SU-DHL-6 (cell line): ENCODE measurements around the gene TMEM203.

ENCODE experiments used
- H2AFZ ChIP-seq: fragments of 200-600 bp; sonication (generic); 2 replicates; pipeline ENCODE4 v1.6.1; 2014; ENCODE audit warnings: low read depth, mild to moderate bottlenecking, moderate library complexity, mixed read lengths, antibody characterized with exemption, low read length; ENCODE audit not compliant: severe bottlenecking
- H3F3A ChIP-seq: fragments of 200-600 bp; shearing (Covaris generic); 2 replicates; pipeline ENCODE4 v1.6.0; 2016; ENCODE audit warnings: antibody characterized with exemption, mild to moderate bottlenecking; ENCODE audit not compliant: insufficient read depth
- H3K27ac ChIP-seq: fragments of 200-600 bp; sonication (generic); 2 replicates; pipeline ENCODE4 v1.5.1; 2016; ENCODE audit warnings: low read depth, mild to moderate bottlenecking, low read length, moderate library complexity, mixed read lengths
- H3K27me3 ChIP-seq: fragments of 200-600 bp; sonication (generic), shearing (Covaris generic); 2 replicates; pipeline ENCODE4 v1.6.0; 2014; ENCODE audit warnings: mild to moderate bottlenecking, low read length
- H3K36me3 ChIP-seq: fragments of 200-600 bp; sonication (generic); 2 replicates; pipeline ENCODE4 v1.6.1; 2014; ENCODE audit warnings: mild to moderate bottlenecking, low read length, mixed read lengths
- H3K4me2 ChIP-seq: fragments of 300-600, 200-600 bp; shearing (Covaris generic), sonication (generic); 2 replicates; pipeline ENCODE4 v1.6.0; 2014; ENCODE audit warnings: low read length, low read depth, mild to moderate bottlenecking; ENCODE audit not compliant: poor library complexity, severe bottlenecking
- H3K4me3 ChIP-seq: fragments of 200-600 bp; sonication (generic); 2 replicates; pipeline ENCODE4 v1.5.1; 2014; ENCODE audit warnings: antibody characterized with exemption, low read length, mild to moderate bottlenecking, mixed read lengths; ENCODE audit not compliant: insufficient read depth, poor library complexity, severe bottlenecking
- H3K79me2 ChIP-seq: fragments of 200-600 bp; sonication (generic); 2 replicates; pipeline ENCODE4 v1.6.1; 2014; ENCODE audit warnings: mild to moderate bottlenecking, low read length, moderate library complexity; ENCODE audit not compliant: insufficient read depth
- H3K9ac ChIP-seq: fragments of 200-600 bp; sonication (generic); 2 replicates; pipeline ENCODE4 v1.7.0; 2014; ENCODE audit warnings: mild to moderate bottlenecking, low read length
- H3K9me2 ChIP-seq: fragments of 200-600 bp; sonication (generic); replicated peaks from 2 replicates; pipeline ENCODE4 v1.6.1; 2014; ENCODE audit warnings: low read length; ENCODE audit not compliant: insufficient read depth
- H3K9me3 ChIP-seq: fragments of 200-600 bp; sonication (generic); 2 replicates; pipeline ENCODE4 v1.6.1; 2014; ENCODE audit warnings: low read length, mixed read lengths; ENCODE audit not compliant: insufficient read depth
- H4K20me1 ChIP-seq: fragments of 200-600 bp; sonication (generic); 2 replicates; pipeline ENCODE4 v1.6.1; 2014; ENCODE audit warnings: low read depth, mild to moderate bottlenecking, antibody characterized with exemption, low read length, moderate library complexity, mixed read lengths
- EZH2phosphoT487 ChIP-seq: fragments of 200-600 bp; sonication (generic), shearing (Covaris generic); conservative IDR thresholded peaks from 2 replicates; pipeline ENCODE4 v1.6.1; 2018; ENCODE audit warnings: mild to moderate bottlenecking, antibody characterized with exemption, low read length, moderate library complexity, mixed read lengths
- TF ChIP-seq, protein P1 (sequence below): fragments of 200-600 bp; sonication (generic); IDR thresholded peaks from one replicate; pipeline ENCODE4 v1.5.1; 2017; ENCODE audit warnings: antibody characterized with exemption, mild to moderate bottlenecking, low read length, moderate library complexity; ENCODE audit not compliant: insufficient read depth, poor library complexity, severe bottlenecking

TMEM203 gene

GRCh38 chr9:137187386-137187785 is 18.1 kb downstream of the TMEM203 start:
- Histone ChIP-seq H3K9me3 (no peaks in the 10 kb centered on the region), H3K9me2 (no peaks in the 10 kb centered on the region), H3K4me2 (peak overlapping the region; percentile 79), H3K79me2 (peaks cover 20% of the 10 kb centered on the region), H2AFZ (no peak overlapping the region), H3F3A (no peaks in the 10 kb centered on the region), H3K36me3 (no peaks in the 10 kb centered on the region), H3K27ac (no peak overlapping the region), H3K27me3 (no peaks in the 10 kb centered on the region), H3K9ac (peak overlapping the region; percentile 97), H3K4me3 (peak overlapping the region; percentile 96), H4K20me1 (no peaks in the 10 kb centered on the region)
- no peak for TF ChIP-seq EZH2phosphoT487
- TF ChIP-seq, protein P1, sequence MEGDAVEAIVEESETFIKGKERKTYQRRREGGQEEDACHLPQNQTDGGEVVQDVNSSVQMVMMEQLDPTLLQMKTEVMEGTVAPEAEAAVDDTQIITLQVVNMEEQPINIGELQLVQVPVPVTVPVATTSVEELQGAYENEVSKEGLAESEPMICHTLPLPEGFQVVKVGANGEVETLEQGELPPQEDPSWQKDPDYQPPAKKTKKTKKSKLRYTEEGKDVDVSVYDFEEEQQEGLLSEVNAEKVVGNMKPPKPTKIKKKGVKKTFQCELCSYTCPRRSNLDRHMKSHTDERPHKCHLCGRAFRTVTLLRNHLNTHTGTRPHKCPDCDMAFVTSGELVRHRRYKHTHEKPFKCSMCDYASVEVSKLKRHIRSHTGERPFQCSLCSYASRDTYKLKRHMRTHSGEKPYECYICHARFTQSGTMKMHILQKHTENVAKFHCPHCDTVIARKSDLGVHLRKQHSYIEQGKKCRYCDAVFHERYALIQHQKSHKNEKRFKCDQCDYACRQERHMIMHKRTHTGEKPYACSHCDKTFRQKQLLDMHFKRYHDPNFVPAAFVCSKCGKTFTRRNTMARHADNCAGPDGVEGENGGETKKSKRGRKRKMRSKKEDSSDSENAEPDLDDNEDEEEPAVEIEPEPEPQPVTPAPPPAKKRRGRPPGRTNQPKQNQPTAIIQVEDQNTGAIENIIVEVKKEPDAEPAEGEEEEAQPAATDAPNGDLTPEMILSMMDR = no peak

- Histone ChIP-seq H3K9me3 (no peaks in the 10 kb centered on the region), H3K27ac (no peak overlapping the region), H2AFZ (no peak overlapping the region), H3K4me3 (no peak overlapping the region), H3K9me2 (no peaks in the 10 kb centered on the region), H3F3A (no peaks in the 10 kb centered on the region), H3K4me2 (peak overlapping the region; percentile 79), H3K27me3 (no peaks in the 10 kb centered on the region), H3K9ac (no peak overlapping the region), H3K79me2 (peaks cover 20% of the 10 kb centered on the region), H4K20me1 (no peaks in the 10 kb centered on the region), H3K36me3 (no peaks in the 10 kb centered on the region)
- TF ChIP-seq, protein P1 = no peak
- TF ChIP-seq EZH2phosphoT487 = no peak
Measured at GRCh38 chr9:137186385-137186784, 19.1 kb downstream of the TMEM203 start.

DNA sequence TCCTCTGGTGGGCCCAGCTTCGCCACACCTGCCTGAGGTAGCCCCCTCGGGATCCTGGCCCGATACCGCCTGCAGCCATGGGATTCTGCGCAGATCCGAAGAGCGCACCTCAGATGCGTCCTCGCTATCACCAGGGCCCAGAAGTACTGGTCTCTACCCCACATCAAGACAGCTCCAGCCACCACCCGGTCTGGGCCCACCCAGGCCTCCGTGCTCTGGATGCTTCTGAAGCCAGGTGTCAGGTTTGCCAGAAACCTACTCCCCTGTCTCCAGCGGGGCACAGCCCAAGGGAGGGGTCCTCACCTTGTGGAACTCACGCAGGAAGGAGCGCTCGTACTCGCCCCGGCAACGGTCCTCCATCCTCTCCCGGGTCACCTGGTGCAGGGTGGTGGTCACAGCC is 19.5 kb downstream of the TMEM203 start:
- no peak overlapping the region for H3K4me2 ChIP-seq
- no peak overlapping the region for H2AFZ ChIP-seq
- H3K9me2 ChIP-seq = no peaks in the 10 kb centered on the region
- H3K36me3 ChIP-seq = no peaks in the 10 kb centered on the region
- no peaks in the 10 kb centered on the region for H3F3A ChIP-seq
- peaks cover 20% of the 10 kb centered on the region for H3K79me2 ChIP-seq
- no peak overlapping the region for H3K27ac ChIP-seq
- H3K27me3 ChIP-seq = no peaks in the 10 kb centered on the region
- H4K20me1 ChIP-seq = no peaks in the 10 kb centered on the region
- H3K9me3 ChIP-seq = no peaks in the 10 kb centered on the region
- TF ChIP-seq EZH2phosphoT487 = no peak
- TF ChIP-seq, protein P1 = no peak
- no peak overlapping the region for H3K4me3 ChIP-seq
- no peak overlapping the region for H3K9ac ChIP-seq
